Motor neuron (in vitro differentiated cells): ENCODE data around the gene SMIM7. TPM values are rescaled to one million over a fixed set of nuclear protein-coding genes. Genes with fewer than 3 reads are reported as not detected.
"Not testable (repeated sequence)": the region's sequence is repeated elsewhere in the genome, so short reads cannot be mapped to it uniquely, and the experiment has no call there.

Experiments used
- ATAC-seq, 8 experiments: fragments of 200-7000 bp; cut with Tn5 transposase; replicated peaks in 6 of 8; 2 replicates each; pipeline ENCODE4 v1.8.0; 2021; ENCODE audit warnings: mild to moderate bottlenecking in 8 of 8, moderate library complexity in 8 of 8
- H3K27ac ChIP-seq, 2 donors: fragments of 250-450 bp; sonication (Bioruptor Pico); 2 replicates each; pipeline ENCODE4 v1.9.0; 2021; ENCODE audit warnings: antibody characterized with exemption in 2 of 2, mild to moderate bottlenecking in 2 of 2, moderate library complexity in 1 of 2
- H3K4me1 ChIP-seq, 2 donors: fragments of 250-450 bp; sonication (Bioruptor Pico); replicated peaks in 1 of 2; 2 replicates each; pipeline ENCODE4 v1.6.1; 2021; ENCODE audit warnings: antibody characterized with exemption in 2 of 2, mild to moderate bottlenecking in 2 of 2, moderate library complexity in 1 of 2
- H3K4me3 ChIP-seq, 5 donors: fragments of 250-450 bp; sonication (Bioruptor Pico); 2 replicates each; pipeline ENCODE4 v1.9.0; 2021; ENCODE audit warnings: antibody characterized with exemption in 5 of 5, mild to moderate bottlenecking in 5 of 5, moderate library complexity in 4 of 5
- WGBS, 10 experiments: fragments of 450-650 bp; shearing (Covaris generic); methylation state at CpG; one replicate each; pipeline ENCODE4 v1.0.0; 2022; 5-methylcytosine and 5-hydroxymethylcytosine counted together
- in situ Hi-C, 9 experiments: fragments of 400-800 bp; cut with MboI; loops; one replicate each; pipeline ENCODE4 v1.15.0; 2021; ENCODE audit warnings: low sequenced_read_pairs in 9 of 9, low pct_unique_long_range_greater_than_20kb in 2 of 9; ENCODE audit not compliant: unreplicated experiment in 9 of 9
- total RNA-seq, 8 experiments: library from RNA; unstranded; fragments of 300-600 nt; gene quantifications; 2 replicates each; pipeline versions ENCODE4 v1.2.3 to v1.2.4, GENCODE V29; 2022

The SMIM7 gene
- total RNA-seq = 10 to 100 TPM; 46.8 to 84.3 (median 68.3) TPM

- H3K27ac ChIP-seq = peak within 1 kb of the TSS; percentile 96 to 97
- 0% methylated on average over 1 to 4 of the region's 60 CpGs; no CpG with 5 or more reads in 7 of the 10 experiments for WGBS, 10 experiments
- in situ Hi-C loops = no loop called here
- H3K4me3 ChIP-seq = peak within 1 kb of the TSS; percentile 65 to 97 (median 79)
- H3K4me1 ChIP-seq = peaks cover 3 to 6% of the 10 kb centered on the region in 2 donors
- peak; percentile 92 to 97 (median 96) for ATAC-seq
These were observed at the start of gene SMIM7 for GRCh38 chr19:16659832-16660708. SMIM7 (minus strand) TSS chr19:16660144; CDS start chr19:16660110, 34 bp downstream.

- 20 to 80% (median 69%) methylated on average over 1 to 3 of the region's 4 CpGs; no CpG with 5 or more reads in 3 of the 10 experiments for WGBS, 10 experiments
- in situ Hi-C loops = no loop called here
- no peak for ATAC-seq
- Histone ChIP-seq H3K27ac (no peak overlapping the region), H3K4me1 (no peaks in the 10 kb centered on the region), H3K4me3 (no peak overlapping the region)
These were observed 43.7 kb upstream of the SMIM7 start for GRCh38 chr19:16703677-16704076.

GRCh38 chr19:16702123-16702522, 42.2 kb upstream of the SMIM7 start:
- ATAC-seq = peak in 3 of 8 experiments; percentile 32 to 83 (median 78)
- in situ Hi-C loops = no loop called here
- 45 to 80% (median 64%) methylated on average over 1 to 6 of the region's 6 CpGs; no CpG with 5 or more reads in 5 of the 10 experiments for WGBS, 10 experiments
- Histone ChIP-seq H3K4me3 (no peak overlapping the region), H3K4me1 (no peaks in the 10 kb centered on the region), H3K27ac (no peak overlapping the region)

GRCh38 chr19:16698914-16699313, 39.0 kb upstream of the SMIM7 start:
- 0 to 88% (median 71%) methylated on average over 1 to 4 of the region's 5 CpGs; no CpG with 5 or more reads in 2 of the 10 experiments for WGBS, 10 experiments
- no peak overlapping the region for H3K27ac ChIP-seq
- H3K4me3 ChIP-seq = no peak overlapping the region
- in situ Hi-C loops = no loop called here
- no peak for ATAC-seq
- no peaks in the 10 kb centered on the region for H3K4me1 ChIP-seq

- in situ Hi-C loops = no loop called here
- 84 to 93% (median 84%) methylated on average over 5 to 7 of the region's 12 CpGs; no CpG with 5 or more reads in 7 of the 10 experiments for WGBS, 10 experiments
- no peak overlapping the region for H3K27ac ChIP-seq
- ATAC-seq = no peak
- H3K4me3 ChIP-seq = no peak overlapping the region
- no peaks in the 10 kb centered on the region for H3K4me1 ChIP-seq
These were observed 28.1 kb upstream of the SMIM7 start for GRCh38 chr19:16688084-16688483.

- in situ Hi-C loops = no loop called here
These were observed 24.3 kb upstream of the SMIM7 start for GRCh38 chr19:16684216-16684615.

GRCh38 chr19:16682539-16682938, 22.6 kb upstream of the SMIM7 start:
- in situ Hi-C loops = no loop called here
- Histone ChIP-seq H3K4me3 (no peak overlapping the region), H3K27ac (no peak overlapping the region), H3K4me1 (no peaks in the 10 kb centered on the region)
- no peak for ATAC-seq
- 40 to 100% methylated on average over 1 to 2 of the region's 2 CpGs; no CpG with 5 or more reads in 8 of the 10 experiments for WGBS, 10 experiments

More at GRCh38 chr19:16684216-16684615, 24.3 kb upstream of the SMIM7 start:
- WGBS, 10 experiments = 50 to 100% (median 92%) methylated on average over 1 to 3 of the region's 3 CpGs; no CpG with 5 or more reads in 2 of the 10 experiments
- no peak overlapping the region for H3K4me3 ChIP-seq
- no peaks in the 10 kb centered on the region for H3K4me1 ChIP-seq
- H3K27ac ChIP-seq = no peak overlapping the region
- ATAC-seq = no peak

GRCh38 chr19:16679811-16680210, 19.9 kb upstream of the SMIM7 start:
- in situ Hi-C loops = no loop called here
- Histone ChIP-seq H3K4me1 (no peaks in the 10 kb centered on the region), H3K4me3 (no peak overlapping the region), H3K27ac (no peak overlapping the region)
- WGBS, 10 experiments = 60 to 95% (median 79%) methylated on average over 2 to 6 of the region's 11 CpGs; no CpG with 5 or more reads in 6 of the 10 experiments
- ATAC-seq = no peak

GRCh38 chr19:16678498-16678897, 18.6 kb upstream of the SMIM7 start:
- WGBS, 10 experiments = 67 to 100% (median 90%) methylated on average over 1 to 9 of the region's 9 CpGs; no CpG with 5 or more reads in 1 of the 10 experiments
- H3K4me3 ChIP-seq = no peak overlapping the region
- no peak for ATAC-seq
- in situ Hi-C loops = no loop called here
- no peak overlapping the region for H3K27ac ChIP-seq
- no peaks in the 10 kb centered on the region for H3K4me1 ChIP-seq

GRCh38 chr19:16677055-16677454, 17.1 kb upstream of the SMIM7 start:
- no peaks in the 10 kb centered on the region for H3K4me1 ChIP-seq
- in situ Hi-C loops = no loop called here

GRCh38 chr19:16676101-16676798, 16.3 kb upstream of the SMIM7 start:
- H3K4me3 ChIP-seq = no peak overlapping the region
- no peaks in the 10 kb centered on the region for H3K4me1 ChIP-seq
- no peak for ATAC-seq
- H3K27ac ChIP-seq = no peak overlapping the region
- in situ Hi-C loops = no loop called here
- WGBS, 10 experiments = 68 to 100% (median 86%) methylated on average over 1 to 11 of the region's 15 CpGs; no CpG with 5 or more reads in 1 of the 10 experiments

More at GRCh38 chr19:16677055-16677454, 17.1 kb upstream of the SMIM7 start:
- no peak for ATAC-seq
- Histone ChIP-seq H3K27ac (no peak overlapping the region), H3K4me3 (no peak overlapping the region)

GRCh38 chr19:16673839-16674238, 13.9 kb upstream of the SMIM7 start:
- ATAC-seq, H3K27ac ChIP-seq, H3K4me3 ChIP-seq, in situ Hi-C loops, H3K4me1 ChIP-seq: not testable (repeated sequence)
- 0 to 90% (median 70%) methylated on average over 1 to 3 of the region's 4 CpGs; no CpG with 5 or more reads in 4 of the 10 experiments for WGBS, 10 experiments

- no peaks in the 10 kb centered on the region for H3K4me1 ChIP-seq
- H3K4me3 ChIP-seq = no peak overlapping the region
- WGBS, 10 experiments = 73 to 100% (median 85%) methylated on average over 1 to 2 of the region's 3 CpGs; no CpG with 5 or more reads in 5 of the 10 experiments
- no peak overlapping the region for H3K27ac ChIP-seq
- ATAC-seq = no peak
- in situ Hi-C loops = no loop called here
These were observed 13.3 kb upstream of the SMIM7 start for GRCh38 chr19:16673231-16673630.
